A549 (cell line): ENCODE results near the gene DRD2. TPM values are rescaled to one million over a fixed set of nuclear protein-coding genes. Genes with fewer than 3 reads are reported as not detected.

Source experiments
- ATAC-seq, 2 experiments: fragments of 200-7000 bp in 1 of 2; fragments of >200 bp in 1 of 2; cut with Nextera tagmentation in 1 of 2; cut with Tn5 transposase in 1 of 2; 3 replicates each; pipeline versions ENCODE4 v1.8.0 to v1.9.1; 2018 to 2020; ENCODE audit warnings: mild to moderate bottlenecking in 1 of 2, moderate library complexity in 1 of 2
- CTCF ChIA-PET: fragments of 300-600 bp; sonication (Branson Sonifier 250); formaldehyde crosslinking; extraction: SDS; loops from one replicate; lab custom pipeline; 2021; ENCODE audit warnings: antibody characterized with exemption, inconsistent platforms; lab: Yijun Ruan, JAX
- POLR2A ChIA-PET: fragments of 350-600 bp; formaldehyde crosslinking; extraction: SDS; loops from one replicate; lab custom pipeline; 2021; ENCODE audit warnings: antibody characterized with exemption, inconsistent platforms; lab: Yijun Ruan, JAX
- DNase-seq, 2 experiments: peaks; one replicate each; pipeline versions ENCODE4 v3.0.0 to v3.0.0-alpha.2; 2011 to 2016; ENCODE audit warnings: low read depth in 1 of 2, low spot score in 1 of 2
- FAIRE-seq: peaks from 2 replicates; lab custom pipeline; 2011; peaks lifted over from hg19 to GRCh38; lab: Jason Lieb, UNC
- H3K27ac ChIP-seq, 2 experiments: fragments of >200 bp; sonication (Bioruptor Twin); formaldehyde crosslinking; 3 replicates each; pipeline ENCODE4 v1.5.1; 2016 to 2017
- H3K4me1 ChIP-seq: fragments of >200 bp; sonication (Bioruptor Twin); formaldehyde crosslinking; 3 replicates; pipeline ENCODE4 v1.6.1; 2016
- H3K4me2 ChIP-seq: fragments of >200 bp; sonication (Bioruptor Twin); formaldehyde crosslinking; 3 replicates; pipeline ENCODE4 v1.6.1; 2016
- H3K4me3 ChIP-seq: fragments of >200 bp; sonication (Bioruptor Twin); formaldehyde crosslinking; 3 replicates; pipeline ENCODE4 v1.5.1; 2016
- H3K9me3 ChIP-seq: fragments of >200 bp; sonication (Bioruptor Twin); formaldehyde crosslinking; 3 replicates; pipeline ENCODE4 v1.6.1; 2016
- ATOH8 ChIP-seq: fragments of 250-450 bp; sonication (Bioruptor Pico); IDR thresholded peaks from 2 replicates; pipeline ENCODE4 v1.5.0; 2020; ENCODE audit warnings: low read depth, mild to moderate bottlenecking, moderate library complexity
- BCL3 ChIP-seq: fragments of >200 bp; sonication (Bioruptor Twin); formaldehyde crosslinking; IDR thresholded peaks from 3 replicates; pipeline ENCODE4 v1.6.1; 2016
- CBX2 ChIP-seq: fragments of 200-600 bp; sonication (generic); IDR thresholded peaks from 2 replicates; pipeline ENCODE4 v1.6.1; 2016; ENCODE audit warnings: low read depth, mild to moderate bottlenecking, borderline replicate concordance
- CEBPB ChIP-seq, 2 experiments: fragments of >200 bp in 1 of 2; sonication (Bioruptor Twin) in 1 of 2; formaldehyde crosslinking in 1 of 2; IDR thresholded peaks; 2 replicates each; pipeline ENCODE4 v1.6.1; 2012 to 2016
- CTCF ChIP-seq: fragments of >200 bp; sonication (Bioruptor Twin); formaldehyde crosslinking; IDR thresholded peaks from 3 replicates; pipeline ENCODE4 v1.5.1; 2016
- EHMT2 ChIP-seq: fragments of 200-600 bp; sonication (generic); IDR thresholded peaks from 2 replicates; pipeline ENCODE4 v1.6.1; 2016; ENCODE audit warnings: antibody characterized with exemption, low read depth, mild to moderate bottlenecking, moderate library complexity
- FOSB ChIP-seq: fragments of 250-450 bp; sonication (Bioruptor Pico); IDR thresholded peaks from 2 replicates; pipeline ENCODE4 v1.5.0; 2020; ENCODE audit warnings: mild to moderate bottlenecking, moderate library complexity
- FOSL2 ChIP-seq, 2 experiments: fragments of 450-650 bp in 1 of 2; fragments of >200 bp in 1 of 2; sonication (Bioruptor Twin) in 1 of 2; formaldehyde crosslinking; IDR thresholded peaks; 2 replicates each; pipeline versions ENCODE4 v1.5.0 to v1.6.1; 2016 to 2020; ENCODE audit warnings: mild to moderate bottlenecking in 1 of 2, moderate library complexity in 1 of 2
- HDAC2 ChIP-seq: fragments of 200-600 bp; sonication (generic); IDR thresholded peaks from 2 replicates; pipeline ENCODE4 v1.6.1; 2016
- HEYL ChIP-seq: fragments of 250-450 bp; sonication (Bioruptor Pico); IDR thresholded peaks from 2 replicates; pipeline ENCODE4 v1.8.0; 2021; ENCODE audit warnings: mild to moderate bottlenecking, moderate library complexity
- HMGXB4 ChIP-seq: fragments of 250-450 bp; sonication (Bioruptor Pico); IDR thresholded peaks from 2 replicates; pipeline ENCODE4 v1.5.0; 2021; ENCODE audit warnings: mild to moderate bottlenecking, moderate library complexity, borderline replicate concordance
- HOXA7 ChIP-seq: fragments of 250-450 bp; sonication (Bioruptor Pico); IDR thresholded peaks from 2 replicates; pipeline ENCODE4 v1.5.0; 2020; ENCODE audit warnings: mild to moderate bottlenecking, moderate library complexity
- HOXB5 ChIP-seq: fragments of 250-450 bp; sonication (Bioruptor Pico); IDR thresholded peaks from 2 replicates; pipeline ENCODE4 v1.5.0; 2020; ENCODE audit warnings: mild to moderate bottlenecking, moderate library complexity
- JUN ChIP-seq, 2 experiments: fragments of >200 bp; sonication (Bioruptor Twin); formaldehyde crosslinking; IDR thresholded peaks; 2 replicates in 1 of 2; 3 replicates in 1 of 2; pipeline ENCODE4 v1.6.1; 2016 to 2017
- KDM1A ChIP-seq: fragments of 200-600 bp; sonication (generic); IDR thresholded peaks from 2 replicates; pipeline ENCODE4 v1.6.1; 2016; ENCODE audit warnings: low read depth, mild to moderate bottlenecking
- MAX ChIP-seq: IDR thresholded peaks from 2 replicates; pipeline ENCODE4 v1.6.1; 2012
- POLR2A ChIP-seq: IDR thresholded peaks from 2 replicates; pipeline ENCODE4 v1.6.1; 2012; ENCODE audit warnings: mild to moderate bottlenecking, low read length
- POLR2AphosphoS2 ChIP-seq: conservative IDR thresholded peaks from 2 replicates; pipeline ENCODE4 v1.6.1; 2012; ENCODE audit warnings: low read length, improper control_type of control experiment, inconsistent platforms
- RARB ChIP-seq: fragments of 250-450 bp; sonication (Bioruptor Pico); IDR thresholded peaks from 2 replicates; pipeline ENCODE4 v1.8.0; 2021; ENCODE audit warnings: mild to moderate bottlenecking, moderate library complexity
- RFX5 ChIP-seq: fragments of 450-650 bp; IDR thresholded peaks from 2 replicates; pipeline ENCODE4 v1.7.1; 2014; ENCODE audit warnings: antibody characterized with exemption, mild to moderate bottlenecking, moderate library complexity
- RNF2 ChIP-seq: fragments of 200-600 bp; sonication (generic); IDR thresholded peaks from 2 replicates; pipeline ENCODE4 v1.6.1; 2016; ENCODE audit warnings: low read depth, mild to moderate bottlenecking, antibody characterized with exemption, moderate library complexity, borderline replicate concordance
- SMC3 ChIP-seq: fragments of >200 bp; sonication (Bioruptor Twin); formaldehyde crosslinking; IDR thresholded peaks from 3 replicates; pipeline ENCODE4 v1.6.1; 2018; ENCODE audit warnings: inconsistent platforms
- SREBF2 ChIP-seq: fragments of 450-650 bp; IDR thresholded peaks from 2 replicates; pipeline ENCODE4 v1.6.1; 2014; ENCODE audit warnings: mild to moderate bottlenecking, moderate library complexity
- TP53 ChIP-seq: fragments of 250-450 bp; sonication (Bioruptor Pico); IDR thresholded peaks from 2 replicates; pipeline ENCODE4 v1.5.0; 2021; ENCODE audit warnings: mild to moderate bottlenecking, moderate library complexity
- USF2 ChIP-seq: fragments of 450-650 bp; IDR thresholded peaks from 2 replicates; pipeline ENCODE4 v1.6.1; 2014; ENCODE audit warnings: antibody characterized with exemption
- ZC3H11A ChIP-seq: fragments of 450-650 bp; IDR thresholded peaks from 2 replicates; pipeline ENCODE4 v1.6.1; 2014; ENCODE audit warnings: antibody characterized with exemption, mild to moderate bottlenecking
- ZSCAN20 ChIP-seq: fragments of 250-450 bp; sonication (Bioruptor Pico); IDR thresholded peaks from 2 replicates; pipeline ENCODE4 v1.8.0; 2022; ENCODE audit warnings: mild to moderate bottlenecking, moderate library complexity
- WGBS: methylation state at CpG from one replicate; pipeline ENCODE4 v1.1.6; 2017; ENCODE audit errors: missing lambda C conversion rate; 5-methylcytosine and 5-hydroxymethylcytosine counted together
- polyA plus RNA-seq, 4 experiments: library from polyadenylated mRNA; depleted of rRNA in 3 of 4; stranded (reverse); fragments of >200 nt; fragmentation: RNase III in 1 of 4; extraction: RNeasy Plus Mini Kit Qiagen cat#74134 plus additional on column Dnase treatment in 1 of 4; gene quantifications; 2 replicates in 3 of 4; 3 replicates in 1 of 4; pipeline ENCODE4 v1.2.3, GENCODE V29; 2011 to 2017

DRD2 gene
- polyA plus RNA-seq, 2 of the 4 experiments (the other 2 are of a cell fraction): not detected

- TF ChIP-seq FOSB (no peak), HMGXB4 (CRISPR knock-in tag) (no peak), TP53 (CRISPR knock-in tag) (no peak)
- TF ChIP-seq, all 56 proteins: peak for 0
These were observed 12.4 kb downstream of the DRD2 start (continued) for GRCh38 chr11:113462830-113463229.

- H3K9me3 ChIP-seq: no peaks in the 10 kb centered on the region
- no peak overlapping the region for H3K27ac ChIP-seq
- no peak for DNase-seq
- 6% methylated on average over 3 of the region's 3 CpGs for WGBS
- ATAC-seq: no peak
- ChIA-PET CTCF (interaction anchor here (0.9 kb wide), 1 partner anchor 20 kb away, joined by 3 read pairs; no protein-coding TSS in a partner anchor), POLR2A (no interaction called here)
- no peak overlapping the region for H3K4me3 ChIP-seq
- TF ChIP-seq RARB (CRISPR knock-in tag) (no peak), USF2 (no peak), BCL3 (no peak), HDAC2 (no peak), RFX5 (no peak), CTCF (no peak), FOSL2 (IDR thresholded peaks at IDR 0.05) (no peak), FOSL2 (CRISPR knock-in tag; IDR thresholded peaks at IDR 0.05) (no peak), SMC3 (no peak), EHMT2 (no peak), HOXB5 (CRISPR knock-in tag) (no peak), TP53 (CRISPR knock-in tag) (no peak)
- no peak for FAIRE-seq
- no peak overlapping the region for H3K4me2 ChIP-seq
- H3K4me1 ChIP-seq: no peaks in the 10 kb centered on the region
These were observed 13.6 kb downstream of the DRD2 start for GRCh38 chr11:113461639-113462038.

GRCh38 chr11:113460469-113460868 lies 14.7 kb downstream of the DRD2 start:
- Histone ChIP-seq H3K4me3 (no peak overlapping the region), H3K9me3 (no peaks in the 10 kb centered on the region), H3K4me1 (no peaks in the 10 kb centered on the region), H3K27ac (no peak overlapping the region), H3K4me2 (no peak overlapping the region)
- CTCF ChIA-PET: no interaction called here
- DNase-seq (no peak), ATAC-seq (no peak), FAIRE-seq (no peak)
- WGBS: 7% methylated on average over 3 of the region's 3 CpGs
- POLR2A ChIA-PET: no interaction called here
- no peak for TF ChIP-seq HDAC2
- no peak for TF ChIP-seq CTCF
- no peak for TF ChIP-seq HOXB5 (CRISPR knock-in tag)
- TF ChIP-seq ZSCAN20: no peak
- TF ChIP-seq ATOH8 (CRISPR knock-in tag): no peak
- no peak for TF ChIP-seq POLR2A
- TF ChIP-seq RNF2: no peak
- TF ChIP-seq CEBPB (IDR thresholded peaks at IDR 0.05): no peak
- TF ChIP-seq ZC3H11A: no peak
- no peak for TF ChIP-seq KDM1A
- TF ChIP-seq SMC3: no peak
- no peak for TF ChIP-seq MAX
- TF ChIP-seq HEYL (CRISPR knock-in tag): no peak
- no peak for TF ChIP-seq HOXA7 (CRISPR knock-in tag)
- TF ChIP-seq JUN (IDR thresholded peaks at IDR 0.05): no peak
- TF ChIP-seq FOSB: no peak
- no peak for TF ChIP-seq CBX2
- no peak for TF ChIP-seq SREBF2
- TF ChIP-seq POLR2AphosphoS2: no peak
- no peak for TF ChIP-seq FOSL2 (IDR thresholded peaks at IDR 0.05)
- TF ChIP-seq FOSL2 (CRISPR knock-in tag; IDR thresholded peaks at IDR 0.05): no peak
